ENCODE results near the gene MYMK. TPM values are rescaled to one million over a fixed set of nuclear protein-coding genes. Genes with fewer than 3 reads are reported as not detected.

The MYMK gene
- total and polyA plus RNA-seq, 2 of the 13 experiments (the other 11 are each of a cell fraction or from before 2014, with no cell fraction given), result not detected

- TF ChIP-seq E2F2 (CRISPR knock-in tag; IDR thresholded peaks at IDR 0.05; ENCODE audit: borderline replicate concordance), result no peak
- TF ChIP-seq BCL6 (CRISPR knock-in tag; IDR thresholded peaks at IDR 0.05), result no peak
- TF ChIP-seq SAP130 (CRISPR knock-in tag; IDR thresholded peaks at IDR 0.05; ENCODE audit: low read depth), result no peak
- TF ChIP-seq ZNF180 (CRISPR knock-in tag; IDR thresholded peaks at IDR 0.05; ENCODE audit: borderline replicate concordance, low read depth), result no peak
- no peak for TF ChIP-seq ZNF749 (CRISPR knock-in tag; IDR thresholded peaks at IDR 0.05; ENCODE audit: borderline replicate concordance)
- no peak for TF ChIP-seq ZNF468 (CRISPR knock-in tag; IDR thresholded peaks at IDR 0.05)
- TF ChIP-seq CTCF (CRISPR knock-in tag; IDR thresholded peaks at IDR 0.05), result no peak
- no peak for TF ChIP-seq ZNF10 (CRISPR knock-in tag; IDR thresholded peaks at IDR 0.05; ENCODE audit: borderline replicate concordance, low read depth)
Measured at GRCh38 chr9:133510926-133511505, 13.7 kb downstream of the MYMK start (continued).
